ENCODE data around the gene LCK. TPM values are rescaled to one million over a fixed set of nuclear protein-coding genes. Genes with fewer than 3 reads are reported as not detected.

The LCK gene
- polyA plus RNA-seq, 1 of the 3 experiments (the other 2 are of a cell fraction): not detected

GRCh38 chr1:32221980-32222755, 28.9 kb upstream of the LCK start, which contains the start of the genes EIF3I and TMEM234:
EIF3I (plus strand) TSS chr1:32222407; CDS start chr1:32222442, 35 bp downstream.
TMEM234 (minus strand) TSS chr1:32222353; CDS start chr1:32222322, 31 bp downstream.
- H3K4me1 ChIP-seq (ENCODE audit: control insufficient read depth in 1 of 2, insufficient read depth in 2 of 2, low read depth in 1 of 2, low read length in 1 of 2): peaks cover 8 to 17% of the 10 kb centered on the region in 2 experiments; a peak in 3 of 4 replicates
- H3K36me3 ChIP-seq (replicated peaks in 1 of 2; ENCODE audit: control insufficient read depth in 1 of 2, insufficient read depth in 2 of 2, low read length in 1 of 2): peaks cover 17 to 33% of the 10 kb centered on the region in 2 experiments
- H3F3A ChIP-seq (replicated peaks; ENCODE audit: insufficient read depth): no peaks in the 10 kb centered on the region
- ChIA-PET CTCF (interaction anchor here (1.1 to 4.3 kb wide), 2 partner anchors 18 to 151 kb away, joined by 3 to 20 read pairs; no protein-coding TSS in a partner anchor), POLR2A (interaction anchor here (1.4 kb wide), 1 partner anchor 9 kb away, joined by 3 read pairs; no protein-coding TSS in a partner anchor)
- WGBS (ENCODE audit: low lambda C conversion rate): 1% methylated on average over 29 of the region's 46 CpGs
- H3K4me2 ChIP-seq: peak within 1 kb of the TSS; percentile 90
- H3K27ac ChIP-seq (ENCODE audit: low read depth in 2 of 2, low read length in 1 of 2): peak within 1 kb of the TSS; percentile 79 to 83
- peak within 1 kb of the TSS; percentile 89 for H2AFZ ChIP-seq (ENCODE audit: low read depth)
- H3K4me3 ChIP-seq (ENCODE audit: low read depth in 2 of 2, low read length in 1 of 2): peak within 1 kb of the TSS; percentile 59 to 79
- no peaks in the 10 kb centered on the region for H3K27me3 ChIP-seq (ENCODE audit: insufficient read depth)
- peak; percentile 93 for DNase-seq
- no peaks in the 10 kb centered on the region for H4K20me1 ChIP-seq (ENCODE audit: insufficient read depth)
- TF ChIP-seq YY1 (IDR thresholded peaks at IDR 0.05; ENCODE audit: low read depth) (peak; percentile 78; the same call in 1 of the 2 replicates), FOSL2 (IDR thresholded peaks at IDR 0.05; ENCODE audit: borderline replicate concordance, low read depth) (peak; percentile 16; the same call in 1 of the 2 replicates), CHD2 (IDR thresholded peaks at IDR 0.05; ENCODE audit: low read length, partially characterized antibody) (peak; percentile 87), FOXJ3 (CRISPR knock-in tag; IDR thresholded peaks at IDR 0.05) (no peak), POLR2AphosphoS5 (IDR thresholded peaks at IDR 0.05; ENCODE audit: low read depth, low read length) (peak; percentile 95), ZBTB33 (IDR thresholded peaks at IDR 0.05; ENCODE audit: borderline replicate concordance, low read depth) (0 out of 2 replicates have a peak, but pooled peaks have one; percentile 29), MAX (IDR thresholded peaks at IDR 0.05; ENCODE audit: low read depth) (peak; percentile 97), GABPA (IDR thresholded peaks at IDR 0.05; ENCODE audit: low read depth) (peak; percentile 95), SIN3A (IDR thresholded peaks at IDR 0.05; ENCODE audit: borderline replicate concordance, low read depth, low read length) (peak; percentile 45; the same call in 1 of the 2 replicates), MXI1 (IDR thresholded peaks at IDR 0.05; ENCODE audit: low read depth, low read length) (peak; percentile 93), ELF1 (IDR thresholded peaks at IDR 0.05) (peak; percentile 94), TAF1 (IDR thresholded peaks at IDR 0.05; ENCODE audit: borderline replicate concordance, low read depth, low read length) (peak; percentile 62; the same call in 1 of the 2 replicates), USF1 (IDR thresholded peaks at IDR 0.05; ENCODE audit: borderline replicate concordance, low read depth) (no peak), SMC3 (IDR thresholded peaks at IDR 0.05; ENCODE audit: low read depth, low read length) (no peak)
- H3K79me2 ChIP-seq (ENCODE audit: insufficient read depth): peaks cover 66% of the 10 kb centered on the region
- peak within 1 kb of the TSS; percentile 99 for H3K9ac ChIP-seq
- H3K9me2 ChIP-seq: no peaks in the 10 kb centered on the region
- no peaks in the 10 kb centered on the region for H3K9me3 ChIP-seq

Measured in SK-N-SH (cell line).